Measurements from ENCODE around the gene GPC6.

GRCh38 chr13:93751117-93751516 is 524.5 kb downstream of the GPC6 start:
- TF ChIP-seq CTCF (IDR thresholded peaks at IDR 0.05) (no peak), POLR2AphosphoS5 (IDR thresholded peaks at IDR 0.05; ENCODE audit: insufficient read depth in 1 of 2, low read depth in 1 of 2) (no peak)

Data from vagina (tissue), 2 donors.